Adrenal gland (tissue), 12 donors: Measurements from ENCODE around the gene MRPS12. TPM values are rescaled to one million over a fixed set of nuclear protein-coding genes. Genes with fewer than 3 reads are reported as not detected.

Experiments used
- DNase-seq, 7 donors: peaks; one replicate each; pipeline ENCODE4 v3.0.0-alpha.2; 2019 to 2020
- H3K27ac ChIP-seq, 5 donors: fragments of 200-600 bp; sonication (generic) in 4 of 5; 1 replicate in 3 of 5; 2 replicates in 2 of 5; pipeline versions ENCODE4 v1.5.1 to v1.8.0; 2016 to 2020; ENCODE audit warnings: mild to moderate bottlenecking in 1 of 5
- H3K27me3 ChIP-seq: fragments of 200-600 bp; 2 replicates; pipeline ENCODE4 v1.8.0; 2021
- H3K36me3 ChIP-seq, 2 donors: fragments of 200-600 bp; replicated peaks in 1 of 2; 1 replicate in 1 of 2; 2 replicates in 1 of 2; pipeline versions ENCODE4 v1.5.1 to v1.8.0; 2018 to 2022
- H3K4me1 ChIP-seq, 2 donors: fragments of 200-600 bp; replicated peaks in 1 of 2; 1 replicate in 1 of 2; 2 replicates in 1 of 2; pipeline versions ENCODE4 v1.5.1 to v1.8.0; 2018 to 2021
- H3K4me3 ChIP-seq, 4 donors: fragments of 200-600 bp; sonication (generic) in 3 of 4; one replicate each; pipeline ENCODE4 v1.5.1; 2016 to 2018
- H3K9me3 ChIP-seq, 3 donors: fragments of 200-600 bp; sonication (generic) in 1 of 3; replicated peaks in 1 of 3; 1 replicate in 2 of 3; 2 replicates in 1 of 3; pipeline versions ENCODE4 v1.5.1 to v1.8.0; 2016 to 2021
- POLR2A ChIP-seq, 2 donors: fragments of 450-650 bp; IDR thresholded peaks; one replicate each; pipeline ENCODE4 v1.6.1; 2017; ENCODE audit warnings: antibody characterized with exemption in 2 of 2, mild to moderate bottlenecking in 2 of 2, moderate library complexity in 1 of 2
- WGBS, 4 donors: extraction: QIAGEN DNeasy Blood & Tissue Kit in 2 of 4; methylation state at CpG; one replicate each; pipeline versions ENCODE4 v1.1.5 to v1.1.7; 2013 to 2017; 5-methylcytosine and 5-hydroxymethylcytosine counted together
- intact Hi-C, 2 donors: fragments of 100-400 bp; cut with DNase I; formaldehyde crosslinking; loops; one replicate each; pipeline versions ENCODE4 v1.14.1 to v1.15.0; 2022 to 2023
- polyA plus RNA-seq, 3 donors: library from polyadenylated mRNA; stranded (reverse); fragments of 200-250 nt in 2 of 3; fragments of 350-450 nt in 1 of 3; fragmentation: Illumina TruSeq in 1 of 3; extraction: RNeasy Lipid Tissue Mini Kit (QIAGEN cat#74804) in 1 of 3; gene quantifications; one replicate each; pipeline ENCODE4 v1.2.3, GENCODE V29; 2013 to 2014
- total RNA-seq, 9 donors: library from RNA; depleted of rRNA in 4 of 9; stranded (reverse); fragments of >200 nt in 4 of 9; fragments of 120-200 nt in 1 of 9; fragmentation: NEBNext Ultra II Directional in 1 of 9; extraction: Animal tissue kit (Norgen Biotek cat#: 25700) in 1 of 9; gene quantifications; one replicate each; pipeline versions ENCODE4 v1.1.0 to v1.2.4, GENCODE V29; 2013 to 2023
- TF ChIP-seq, protein P1 (sequence below), 6 experiments: fragments of 450-650 bp in 4 of 6; fragments of 200-600 bp in 2 of 6; sonication (generic) in 1 of 6; IDR thresholded peaks; 1 replicate in 5 of 6; 2 replicates in 1 of 6; pipeline versions ENCODE4 v1.5.1 to v1.8.0; 2016 to 2021; ENCODE audit warnings: antibody characterized with exemption in 6 of 6, mild to moderate bottlenecking in 2 of 6, moderate library complexity in 1 of 6
- donor health status: healthy with polysubstance abuse.
- donor health status: Bipolar disorder and iron deficiency.
- donor health status: DM: yes; HTN: yes; CAD: no.
- donor health status: DM: no; HTN: no; CAD: no.
- donor health status: DM: no; HTN: no; CAD: no.
- donor health status: DM: yes; HTN: yes; CAD: no.

MRPS12 gene
- total and polyA plus RNA-seq, 12 donors: 14.6 to 64.4 (median 43.3) TPM

DNA sequence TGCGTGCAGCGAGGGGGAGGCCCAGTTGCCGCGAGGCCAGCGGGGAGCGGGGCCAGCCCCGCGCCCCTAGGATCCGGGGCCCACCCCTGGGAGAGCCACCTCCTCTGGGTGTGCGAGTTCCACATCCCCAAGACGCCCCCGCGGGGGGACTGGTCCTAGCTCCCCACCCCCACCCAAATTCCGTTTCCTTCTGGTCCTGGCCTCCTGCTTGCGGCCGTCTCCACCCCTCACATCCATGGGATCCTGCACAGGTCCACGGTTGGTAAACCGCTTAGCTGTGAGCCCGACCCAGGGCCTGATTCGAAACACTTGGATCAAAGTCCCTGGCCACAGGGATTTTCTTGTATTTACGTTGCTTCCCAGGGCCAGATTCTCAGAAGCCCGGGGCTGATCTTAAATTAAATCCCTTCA is 45.1 kb downstream of the MRPS12 start:
- intact Hi-C loops: no loop called here
- Histone ChIP-seq H3K9me3 (no peaks in the 10 kb centered on the region), H3K27me3 (peaks cover 4% of the 10 kb centered on the region), H3K27ac (peak overlapping the region in 3 of 5 donors; percentile 4 to 81 (median 80)), H3K4me1 (peaks cover 0 to 21% of the 10 kb centered on the region in 2 donors), H3K36me3 (no peaks in the 10 kb centered on the region), H3K4me3 (peak overlapping the region in 2 of 4 donors; percentile 13 to 67)
- DNase-seq: peak in 2 of 7 donors; percentile 26 to 28
- TF ChIP-seq POLR2A (IDR thresholded peaks at IDR 0.05): no peak
- TF ChIP-seq, protein P1, sequence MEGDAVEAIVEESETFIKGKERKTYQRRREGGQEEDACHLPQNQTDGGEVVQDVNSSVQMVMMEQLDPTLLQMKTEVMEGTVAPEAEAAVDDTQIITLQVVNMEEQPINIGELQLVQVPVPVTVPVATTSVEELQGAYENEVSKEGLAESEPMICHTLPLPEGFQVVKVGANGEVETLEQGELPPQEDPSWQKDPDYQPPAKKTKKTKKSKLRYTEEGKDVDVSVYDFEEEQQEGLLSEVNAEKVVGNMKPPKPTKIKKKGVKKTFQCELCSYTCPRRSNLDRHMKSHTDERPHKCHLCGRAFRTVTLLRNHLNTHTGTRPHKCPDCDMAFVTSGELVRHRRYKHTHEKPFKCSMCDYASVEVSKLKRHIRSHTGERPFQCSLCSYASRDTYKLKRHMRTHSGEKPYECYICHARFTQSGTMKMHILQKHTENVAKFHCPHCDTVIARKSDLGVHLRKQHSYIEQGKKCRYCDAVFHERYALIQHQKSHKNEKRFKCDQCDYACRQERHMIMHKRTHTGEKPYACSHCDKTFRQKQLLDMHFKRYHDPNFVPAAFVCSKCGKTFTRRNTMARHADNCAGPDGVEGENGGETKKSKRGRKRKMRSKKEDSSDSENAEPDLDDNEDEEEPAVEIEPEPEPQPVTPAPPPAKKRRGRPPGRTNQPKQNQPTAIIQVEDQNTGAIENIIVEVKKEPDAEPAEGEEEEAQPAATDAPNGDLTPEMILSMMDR (IDR thresholded peaks at IDR 0.05): no peak
- WGBS, 4 donors: 6 to 17% (median 9%) methylated on average over 6 to 21 of the region's 22 CpGs

DNA sequence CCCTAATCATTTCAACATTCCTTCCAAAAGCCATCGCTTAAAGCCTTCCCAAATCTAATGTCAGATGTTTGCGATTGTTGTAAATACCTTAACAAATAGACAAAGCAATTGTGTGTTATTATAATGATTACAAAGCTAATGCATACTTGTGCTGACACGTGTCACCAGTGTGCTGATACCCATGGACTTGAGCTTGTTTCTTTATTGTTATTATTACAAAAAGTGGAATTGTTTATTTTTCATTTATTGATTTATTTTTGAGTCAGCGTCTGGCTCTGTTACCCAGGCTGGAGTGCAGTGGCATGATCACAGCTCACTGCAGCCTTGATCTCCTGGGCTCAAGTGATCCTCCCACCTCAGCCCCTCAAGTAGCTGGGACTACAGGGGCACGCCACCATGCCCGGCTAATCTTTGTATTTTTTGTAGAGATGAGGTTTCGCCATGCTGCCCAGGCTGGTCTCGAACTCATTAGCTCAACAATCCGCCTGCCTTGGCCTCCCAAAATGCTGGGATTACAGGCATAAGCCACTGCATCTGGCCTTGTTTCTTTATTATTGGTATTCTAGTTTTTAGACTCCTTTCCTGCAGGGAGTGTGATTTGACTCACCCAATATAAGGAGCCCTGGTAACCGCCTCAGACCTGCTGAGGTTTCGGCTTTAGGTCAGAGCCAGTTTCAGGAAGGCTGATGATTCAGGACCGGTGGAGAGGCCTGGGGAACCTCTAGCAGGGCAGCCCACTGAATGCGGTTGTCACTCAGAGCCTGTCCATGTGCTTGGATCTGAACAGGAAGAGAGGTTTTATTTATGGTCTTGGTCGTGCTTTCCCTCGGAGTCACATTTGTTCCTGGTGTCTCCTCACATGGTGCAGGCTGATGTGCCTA is 46.9 kb downstream of the MRPS12 start:
- no peak overlapping the region for H3K4me3 ChIP-seq
- no peak for DNase-seq
- no peak for TF ChIP-seq POLR2A (IDR thresholded peaks at IDR 0.05)
- TF ChIP-seq, protein P1 (IDR thresholded peaks at IDR 0.05): no peak
- no peak overlapping the region for H3K27ac ChIP-seq
- intact Hi-C loops: no loop called here
- H3K4me1 ChIP-seq: peaks cover 0 to 21% of the 10 kb centered on the region in 2 donors
- 76 to 79% (median 77%) methylated on average over 12 to 15 of the region's 15 CpGs for WGBS, 4 donors
- peaks cover 4% of the 10 kb centered on the region for H3K27me3 ChIP-seq
- no peaks in the 10 kb centered on the region for H3K9me3 ChIP-seq
- H3K36me3 ChIP-seq: no peaks in the 10 kb centered on the region

DNA sequence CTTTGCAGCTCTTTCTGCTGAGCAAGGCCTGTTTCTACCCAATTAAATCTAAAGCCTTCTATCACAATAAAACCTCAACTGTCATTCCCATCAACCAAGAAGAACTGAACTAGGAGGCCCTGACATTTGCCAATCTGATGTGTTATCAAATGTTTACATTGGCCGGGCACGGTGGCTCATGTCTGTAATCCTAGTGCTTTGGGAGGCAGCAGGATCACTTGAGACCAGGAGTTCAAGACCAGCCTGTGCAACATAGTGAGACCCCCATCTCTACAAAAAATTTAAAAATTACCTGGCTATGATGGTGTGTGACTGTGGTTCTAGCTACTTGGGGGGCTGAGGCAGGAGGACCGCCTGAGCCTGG is 47.6 kb downstream of the MRPS12 start:
- WGBS, 4 donors: 36 to 77% (median 74%) methylated on average over 2 to 3 of the region's 3 CpGs
- TF ChIP-seq, protein P1 (IDR thresholded peaks at IDR 0.05): no peak
- TF ChIP-seq POLR2A (IDR thresholded peaks at IDR 0.05): no peak
- Histone ChIP-seq H3K4me1 (peaks cover 0 to 21% of the 10 kb centered on the region in 2 donors), H3K4me3 (no peak overlapping the region), H3K27me3 (peaks cover 4% of the 10 kb centered on the region), H3K27ac (no peak overlapping the region), H3K9me3 (no peaks in the 10 kb centered on the region), H3K36me3 (no peaks in the 10 kb centered on the region)
- no peak for DNase-seq
- intact Hi-C loops: no loop called here

DNA sequence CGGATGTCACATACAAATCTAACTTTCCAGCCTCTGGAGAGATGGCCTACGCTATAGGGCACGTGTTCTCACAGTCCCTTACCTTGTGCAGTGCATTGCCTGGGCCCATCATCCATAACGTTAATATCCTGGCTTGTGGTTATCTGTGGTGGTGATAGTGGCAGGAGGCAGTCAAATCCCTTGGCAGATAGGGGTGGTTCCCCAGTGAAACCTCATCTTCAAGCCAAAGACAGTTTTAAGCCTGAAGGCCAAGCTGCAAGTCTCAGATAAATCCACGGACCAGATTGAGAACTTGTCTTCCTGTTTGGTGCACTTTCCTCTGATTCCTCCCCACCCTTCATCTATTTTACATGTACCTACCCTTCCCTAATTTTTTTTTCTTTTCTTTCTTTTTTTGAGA is 49.1 kb downstream of the MRPS12 start:
- Histone ChIP-seq H3K9me3 (no peaks in the 10 kb centered on the region), H3K36me3 (no peaks in the 10 kb centered on the region), H3K4me3 (no peak overlapping the region), H3K27me3 (peaks cover 4% of the 10 kb centered on the region), H3K27ac (no peak overlapping the region), H3K4me1 (peaks cover 0 to 14% of the 10 kb centered on the region in 2 donors)
- 65 to 85% (median 78%) methylated on average over 4 to 5 of the region's 5 CpGs for WGBS, 4 donors
- TF ChIP-seq POLR2A (IDR thresholded peaks at IDR 0.05): no peak
- TF ChIP-seq, protein P1 (IDR thresholded peaks at IDR 0.05): no peak
- no peak for DNase-seq
- intact Hi-C loops: no loop called here
